ENCODE data around the gene TGFBR3. TPM values are rescaled to one million over a fixed set of nuclear protein-coding genes. Genes with fewer than 3 reads are reported as not detected.

Gene TGFBR3
- total RNA-seq, 1 experiment from 2014 or later, result 2.3 TPM

GRCh38 chr1:91707114-91707889 is 178.6 kb downstream of the TGFBR3 start:
- H3K36me3 ChIP-seq (replicated peaks; ENCODE audit: control insufficient read depth, insufficient read depth, low read length), result no peaks in the 10 kb centered on the region
- H3K27me3 ChIP-seq (ENCODE audit: control insufficient read depth, insufficient read depth, low read length), result no peaks in the 10 kb centered on the region
- no peak for DNase-seq
- H3K4me3 ChIP-seq (ENCODE audit: insufficient read depth, low read depth, low read length), result no peak overlapping the region

GRCh38 chr1:91706140-91706957 is 179.6 kb downstream of the TGFBR3 start:
- no peaks in the 10 kb centered on the region for H3K27me3 ChIP-seq (ENCODE audit: control insufficient read depth, insufficient read depth, low read length)
- DNase-seq, result no peak
- no peaks in the 10 kb centered on the region for H3K36me3 ChIP-seq (replicated peaks; ENCODE audit: control insufficient read depth, insufficient read depth, low read length)
- no peak overlapping the region for H3K4me3 ChIP-seq (ENCODE audit: insufficient read depth, low read depth, low read length)

GRCh38 chr1:91704746-91705145 is 181.2 kb downstream of the TGFBR3 start:
- no peak for DNase-seq
- no peaks in the 10 kb centered on the region for H3K36me3 ChIP-seq (replicated peaks; ENCODE audit: control insufficient read depth, insufficient read depth, low read length)
- no peaks in the 10 kb centered on the region for H3K27me3 ChIP-seq (ENCODE audit: control insufficient read depth, insufficient read depth, low read length)
- no peak overlapping the region for H3K4me3 ChIP-seq (ENCODE audit: insufficient read depth, low read depth, low read length)

- no peaks in the 10 kb centered on the region for H3K36me3 ChIP-seq (replicated peaks; ENCODE audit: control insufficient read depth, insufficient read depth, low read length)
- no peak overlapping the region for H3K4me3 ChIP-seq (ENCODE audit: insufficient read depth, low read depth, low read length)
- no peak for DNase-seq
- H3K27me3 ChIP-seq (ENCODE audit: control insufficient read depth, insufficient read depth, low read length), result no peaks in the 10 kb centered on the region
These were observed 182.9 kb downstream of the TGFBR3 start for GRCh38 chr1:91703095-91703494.

GRCh38 chr1:91701472-91701869 is 184.5 kb downstream of the TGFBR3 start:
- DNase-seq, result no peak

GRCh38 chr1:91700771-91701471 is 185.0 kb downstream of the TGFBR3 start:
- Histone ChIP-seq H3K27me3 (ENCODE audit: control insufficient read depth, insufficient read depth, low read length) (no peaks in the 10 kb centered on the region), H3K4me3 (ENCODE audit: insufficient read depth, low read depth, low read length) (no peak overlapping the region), H3K36me3 (replicated peaks; ENCODE audit: control insufficient read depth, insufficient read depth, low read length) (no peaks in the 10 kb centered on the region)
- no peak for DNase-seq

More at GRCh38 chr1:91701472-91701869, 184.5 kb downstream of the TGFBR3 start:
- Histone ChIP-seq H3K27me3 (ENCODE audit: control insufficient read depth, insufficient read depth, low read length) (no peaks in the 10 kb centered on the region), H3K36me3 (replicated peaks; ENCODE audit: control insufficient read depth, insufficient read depth, low read length) (no peaks in the 10 kb centered on the region), H3K4me3 (ENCODE audit: insufficient read depth, low read depth, low read length) (no peak overlapping the region)

GRCh38 chr1:91700332-91700731 is 185.6 kb downstream of the TGFBR3 start:
- H3K27me3 ChIP-seq (ENCODE audit: control insufficient read depth, insufficient read depth, low read length), result no peaks in the 10 kb centered on the region
- no peak overlapping the region for H3K4me3 ChIP-seq (ENCODE audit: insufficient read depth, low read depth, low read length)
- no peaks in the 10 kb centered on the region for H3K36me3 ChIP-seq (replicated peaks; ENCODE audit: control insufficient read depth, insufficient read depth, low read length)
- no peak for DNase-seq

GRCh38 chr1:91699339-91699974 is 186.5 kb downstream of the TGFBR3 start:
- Histone ChIP-seq H3K27me3 (ENCODE audit: control insufficient read depth, insufficient read depth, low read length) (no peaks in the 10 kb centered on the region), H3K36me3 (replicated peaks; ENCODE audit: control insufficient read depth, insufficient read depth, low read length) (no peaks in the 10 kb centered on the region), H3K4me3 (ENCODE audit: insufficient read depth, low read depth, low read length) (no peak overlapping the region)
- no peak for DNase-seq

- Histone ChIP-seq H3K27me3 (ENCODE audit: control insufficient read depth, insufficient read depth, low read length) (no peaks in the 10 kb centered on the region), H3K4me3 (ENCODE audit: insufficient read depth, low read depth, low read length) (no peak overlapping the region), H3K36me3 (replicated peaks; ENCODE audit: control insufficient read depth, insufficient read depth, low read length) (no peaks in the 10 kb centered on the region)
- DNase-seq, result no peak
These were observed 188.1 kb downstream of the TGFBR3 start for GRCh38 chr1:91697861-91698260.

GRCh38 chr1:91697416-91697815 is 188.5 kb downstream of the TGFBR3 start:
- DNase-seq, result no peak
- no peaks in the 10 kb centered on the region for H3K27me3 ChIP-seq (ENCODE audit: control insufficient read depth, insufficient read depth, low read length)
- H3K36me3 ChIP-seq (replicated peaks; ENCODE audit: control insufficient read depth, insufficient read depth, low read length), result no peaks in the 10 kb centered on the region
- no peak overlapping the region for H3K4me3 ChIP-seq (ENCODE audit: insufficient read depth, low read depth, low read length)

GRCh38 chr1:91696321-91696720 is 189.6 kb downstream of the TGFBR3 start:
- H3K4me3 ChIP-seq (ENCODE audit: insufficient read depth, low read depth, low read length), result no peak overlapping the region
- no peak for DNase-seq
- H3K36me3 ChIP-seq (replicated peaks; ENCODE audit: control insufficient read depth, insufficient read depth, low read length), result no peaks in the 10 kb centered on the region
- H3K27me3 ChIP-seq (ENCODE audit: control insufficient read depth, insufficient read depth, low read length), result no peaks in the 10 kb centered on the region

- H3K4me3 ChIP-seq (ENCODE audit: insufficient read depth, low read depth, low read length), result no peak overlapping the region
- no peaks in the 10 kb centered on the region for H3K36me3 ChIP-seq (replicated peaks; ENCODE audit: control insufficient read depth, insufficient read depth, low read length)
- no peak for DNase-seq
- no peaks in the 10 kb centered on the region for H3K27me3 ChIP-seq (ENCODE audit: control insufficient read depth, insufficient read depth, low read length)
These were observed 192.4 kb downstream of the TGFBR3 start for GRCh38 chr1:91693557-91693956.

GRCh38 chr1:91691525-91691924 is 194.4 kb downstream of the TGFBR3 start:
- H3K36me3 ChIP-seq (replicated peaks; ENCODE audit: control insufficient read depth, insufficient read depth, low read length), result no peaks in the 10 kb centered on the region
- H3K4me3 ChIP-seq (ENCODE audit: insufficient read depth, low read depth, low read length), result no peak overlapping the region
- no peaks in the 10 kb centered on the region for H3K27me3 ChIP-seq (ENCODE audit: control insufficient read depth, insufficient read depth, low read length)
- DNase-seq, result no peak
